K562 (cell line): ENCODE results near the gene CDSN. TPM values are rescaled to one million over a fixed set of nuclear protein-coding genes. Genes with fewer than 3 reads are reported as not detected.

Experiments
- CBFA2T3 ChIP-seq: fragments of 450-650 bp; IDR thresholded peaks from 2 replicates; pipeline ENCODE4 v1.6.1; 2017
- ETV5 ChIP-seq: sonication (generic); formaldehyde crosslinking; IDR thresholded peaks from 2 replicates; pipeline ENCODE4 v1.4.0; 2020; ENCODE audit warnings: low read depth, mild to moderate bottlenecking, missing genetic modification reagents
- KAT8 ChIP-seq: fragments of 450-650 bp; IDR thresholded peaks from 2 replicates; pipeline ENCODE4 v1.6.1; 2016; ENCODE audit warnings: low read depth, mild to moderate bottlenecking
- KLF1 ChIP-seq: fragments of 450-650 bp; IDR thresholded peaks from 2 replicates; pipeline ENCODE4 v1.6.1; 2016; ENCODE audit warnings: missing genetic modification characterization, missing compliant biosample characterization
- MYNN ChIP-seq, 2 experiments: sonication (generic); formaldehyde crosslinking in 1 of 2; IDR thresholded peaks; 2 replicates each; pipeline versions ENCODE4 v1.5.0 to v1.6.1; 2016 to 2020; ENCODE audit warnings: antibody characterized with exemption in 1 of 2, missing genetic modification reagents in 1 of 2
- NR2C1 ChIP-seq, 2 experiments: fragments of 450-650 bp; IDR thresholded peaks; 2 replicates each; pipeline ENCODE4 v1.6.1; 2017; ENCODE audit warnings: mild to moderate bottlenecking in 2 of 2, antibody characterized with exemption in 1 of 2, inconsistent platforms in 1 of 2, missing compliant biosample characterization in 1 of 2, missing genetic modification characterization in 1 of 2
- PHB ChIP-seq: fragments of 250-450 bp; sonication (Bioruptor Pico); IDR thresholded peaks from 2 replicates; pipeline ENCODE4 v1.5.0; 2021
- RCOR1 ChIP-seq, 2 experiments: IDR thresholded peaks; 2 replicates each; pipeline ENCODE4 v1.6.1; 2012; ENCODE audit warnings: low read depth in 2 of 2, low read length in 2 of 2, borderline replicate concordance in 1 of 2, improper control_type of control experiment in 1 of 2
- SLC30A9 ChIP-seq: fragments of 250-450 bp; sonication (Bioruptor Pico); IDR thresholded peaks from 2 replicates; pipeline ENCODE4 v1.8.0; 2022; ENCODE audit warnings: mild to moderate bottlenecking, moderate library complexity
- TAL1 ChIP-seq: fragments of 450-650 bp; IDR thresholded peaks from 2 replicates; pipeline ENCODE4 v1.6.1; 2016; ENCODE audit warnings: mild to moderate bottlenecking
- ZNF232 ChIP-seq: sonication (generic); formaldehyde crosslinking; IDR thresholded peaks from 2 replicates; pipeline ENCODE4 v1.8.0; 2022; ENCODE audit warnings: mild to moderate bottlenecking, missing genetic modification reagents
- ZNF76 ChIP-seq: fragments of 250-450 bp; sonication (Bioruptor Pico); IDR thresholded peaks from 2 replicates; pipeline ENCODE4 v1.4.0; 2020; ENCODE audit warnings: mild to moderate bottlenecking, moderate library complexity, borderline replicate concordance
- polyA plus RNA-seq, 8 experiments: library from polyadenylated mRNA; depleted of rRNA in 4 of 8; stranded (reverse) in 5 of 8; unstranded in 3 of 8; fragments of >200 nt; fragmentation: Nextera tagmentation in 2 of 8; fragmentation: Illumina TruSeq in 1 of 8; extraction: Ambion mirVana in 2 of 8; extraction: Trizol in 1 of 8; gene quantifications; 2 replicates each; pipeline versions ENCODE4 v1.2.1 to v1.2.3, GENCODE V29; 2011 to 2014; ENCODE audit warnings: inconsistent platforms in 1 of 8, missing spikeins in 1 of 8
- total RNA-seq, 7 experiments: library from RNA; depleted of rRNA in 6 of 7; stranded (reverse); fragments of >200 nt in 6 of 7; fragmentation: Illumina TruSeq in 2 of 7; extraction: Trizol in 2 of 7; gene quantifications; 2 replicates each; pipeline versions ENCODE4 v1.2.1 to v1.2.3, GENCODE V29; 2011 to 2021; ENCODE audit warnings: low replicate concordance in 1 of 7
- TF ChIP-seq, protein P1 (sequence below): IDR thresholded peaks from 2 replicates; pipeline ENCODE4 v1.6.1; 2011; ENCODE audit warnings: borderline replicate concordance, low read depth, mild to moderate bottlenecking, moderate library complexity, low read length; ENCODE audit not compliant: insufficient read depth, poor library complexity, severe bottlenecking
- TF ChIP-seq, protein P2 (sequence below): sonication (generic); formaldehyde crosslinking; IDR thresholded peaks from 2 replicates; pipeline ENCODE4 v1.8.1; 2023; ENCODE audit warnings: mild to moderate bottlenecking, missing genetic modification reagents
- TF ChIP-seq, protein P3 (sequence below), 2 experiments: fragments of 200-800 bp in 1 of 2; sonication (Bioruptor generic) in 1 of 2; sonication (generic) in 1 of 2; formaldehyde crosslinking in 1 of 2; IDR thresholded peaks in 1 of 2; conservative IDR thresholded peaks in 1 of 2; 2 replicates each; pipeline versions ENCODE4 v1.5.0 to v1.6.1; 2016 to 2020; ENCODE audit warnings: missing compliant biosample characterization in 1 of 2, missing genetic modification characterization in 1 of 2, missing genetic modification reagents in 1 of 2
- TF ChIP-seq, protein P4 (sequence below): sonication (generic); formaldehyde crosslinking; IDR thresholded peaks from 2 replicates; pipeline ENCODE4 v1.8.0; 2022; ENCODE audit warnings: missing genetic modification reagents, mild to moderate bottlenecking, borderline replicate concordance
- TF ChIP-seq, protein P5 (sequence below), 3 experiments: fragments of 200-800 bp in 1 of 3; sonication (Bioruptor generic) in 1 of 3; sonication (generic) in 1 of 3; formaldehyde crosslinking in 1 of 3; IDR thresholded peaks; 2 replicates each; pipeline versions ENCODE4 v1.6.1 to v1.8.0; 2016 to 2022; ENCODE audit warnings: mild to moderate bottlenecking in 2 of 3, missing compliant biosample characterization in 2 of 3, missing genetic modification characterization in 2 of 3, missing genetic modification reagents in 1 of 3

Gene CDSN
- total and polyA plus RNA-seq, 9 of the 15 experiments (the other 6 are each of a cell fraction or from before 2014, with no cell fraction given), result not detected

DNA sequence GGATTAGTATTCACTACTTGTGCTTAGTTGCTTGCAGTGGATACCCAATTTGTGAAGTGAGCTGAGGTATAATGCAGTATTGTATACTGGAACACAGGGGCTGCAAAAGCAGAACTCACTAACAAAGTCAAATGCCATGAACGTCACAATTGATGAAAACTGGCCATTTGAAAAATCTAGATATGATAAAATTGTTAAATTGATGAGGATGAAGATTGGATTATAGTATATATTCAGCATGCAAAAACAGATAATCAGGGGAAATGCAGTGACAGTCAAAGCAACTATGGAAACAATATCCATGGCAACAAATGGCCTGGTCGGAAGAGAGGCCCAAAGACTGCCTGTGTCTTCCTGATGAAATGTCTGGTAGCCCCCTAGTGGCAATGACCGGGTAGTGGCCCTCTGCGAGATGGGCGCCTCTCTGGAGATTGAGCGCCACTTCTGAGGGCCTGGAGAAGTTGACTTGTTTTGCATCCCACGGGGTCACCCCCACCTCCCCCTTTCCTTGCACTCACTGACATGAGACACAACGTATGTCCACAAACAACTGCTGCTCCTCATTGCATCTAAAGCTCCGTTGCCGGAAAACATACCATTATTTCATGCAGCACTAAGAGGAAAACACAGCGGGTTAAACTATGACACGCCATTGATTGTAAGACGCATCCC, 51.4 kb downstream of the CDSN start (continued):
- TF ChIP-seq, protein P1, sequence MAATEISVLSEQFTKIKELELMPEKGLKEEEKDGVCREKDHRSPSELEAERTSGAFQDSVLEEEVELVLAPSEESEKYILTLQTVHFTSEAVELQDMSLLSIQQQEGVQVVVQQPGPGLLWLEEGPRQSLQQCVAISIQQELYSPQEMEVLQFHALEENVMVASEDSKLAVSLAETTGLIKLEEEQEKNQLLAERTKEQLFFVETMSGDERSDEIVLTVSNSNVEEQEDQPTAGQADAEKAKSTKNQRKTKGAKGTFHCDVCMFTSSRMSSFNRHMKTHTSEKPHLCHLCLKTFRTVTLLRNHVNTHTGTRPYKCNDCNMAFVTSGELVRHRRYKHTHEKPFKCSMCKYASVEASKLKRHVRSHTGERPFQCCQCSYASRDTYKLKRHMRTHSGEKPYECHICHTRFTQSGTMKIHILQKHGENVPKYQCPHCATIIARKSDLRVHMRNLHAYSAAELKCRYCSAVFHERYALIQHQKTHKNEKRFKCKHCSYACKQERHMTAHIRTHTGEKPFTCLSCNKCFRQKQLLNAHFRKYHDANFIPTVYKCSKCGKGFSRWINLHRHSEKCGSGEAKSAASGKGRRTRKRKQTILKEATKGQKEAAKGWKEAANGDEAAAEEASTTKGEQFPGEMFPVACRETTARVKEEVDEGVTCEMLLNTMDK, result no peak
- TF ChIP-seq KAT8 (no peak), NR2C1 (IDR thresholded peaks at IDR 0.05) (no peak), NR2C1 (tag; IDR thresholded peaks at IDR 0.05) (no peak), PHB (no peak), MYNN (IDR thresholded peaks at IDR 0.05) (peak; percentile 99), MYNN (CRISPR knock-in tag; IDR thresholded peaks at IDR 0.05) (peak; percentile 88), ETV5 (CRISPR knock-in tag) (no peak), SLC30A9 (CRISPR knock-in tag) (no peak), ZNF76 (CRISPR knock-in tag) (no peak), ZNF232 (CRISPR knock-in tag) (no peak), KLF1 (tag) (no peak), CBFA2T3 (no peak), RCOR1 (IDR thresholded peaks at IDR 0.05; ENCODE audit: borderline replicate concordance in 1 of 2, low read depth in 2 of 2, low read length in 2 of 2) (peak in 1 of 2 experiments; percentile 81; a peak in 2 of 4 replicates), TAL1 (no peak)
- TF ChIP-seq, protein P2, sequence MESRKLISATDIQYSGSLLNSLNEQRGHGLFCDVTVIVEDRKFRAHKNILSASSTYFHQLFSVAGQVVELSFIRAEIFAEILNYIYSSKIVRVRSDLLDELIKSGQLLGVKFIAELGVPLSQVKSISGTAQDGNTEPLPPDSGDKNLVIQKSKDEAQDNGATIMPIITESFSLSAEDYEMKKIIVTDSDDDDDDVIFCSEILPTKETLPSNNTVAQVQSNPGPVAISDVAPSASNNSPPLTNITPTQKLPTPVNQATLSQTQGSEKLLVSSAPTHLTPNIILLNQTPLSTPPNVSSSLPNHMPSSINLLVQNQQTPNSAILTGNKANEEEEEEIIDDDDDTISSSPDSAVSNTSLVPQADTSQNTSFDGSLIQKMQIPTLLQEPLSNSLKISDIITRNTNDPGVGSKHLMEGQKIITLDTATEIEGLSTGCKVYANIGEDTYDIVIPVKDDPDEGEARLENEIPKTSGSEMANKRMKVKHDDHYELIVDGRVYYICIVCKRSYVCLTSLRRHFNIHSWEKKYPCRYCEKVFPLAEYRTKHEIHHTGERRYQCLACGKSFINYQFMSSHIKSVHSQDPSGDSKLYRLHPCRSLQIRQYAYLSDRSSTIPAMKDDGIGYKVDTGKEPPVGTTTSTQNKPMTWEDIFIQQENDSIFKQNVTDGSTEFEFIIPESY, result peak; percentile 82
- TF ChIP-seq, protein P3, sequence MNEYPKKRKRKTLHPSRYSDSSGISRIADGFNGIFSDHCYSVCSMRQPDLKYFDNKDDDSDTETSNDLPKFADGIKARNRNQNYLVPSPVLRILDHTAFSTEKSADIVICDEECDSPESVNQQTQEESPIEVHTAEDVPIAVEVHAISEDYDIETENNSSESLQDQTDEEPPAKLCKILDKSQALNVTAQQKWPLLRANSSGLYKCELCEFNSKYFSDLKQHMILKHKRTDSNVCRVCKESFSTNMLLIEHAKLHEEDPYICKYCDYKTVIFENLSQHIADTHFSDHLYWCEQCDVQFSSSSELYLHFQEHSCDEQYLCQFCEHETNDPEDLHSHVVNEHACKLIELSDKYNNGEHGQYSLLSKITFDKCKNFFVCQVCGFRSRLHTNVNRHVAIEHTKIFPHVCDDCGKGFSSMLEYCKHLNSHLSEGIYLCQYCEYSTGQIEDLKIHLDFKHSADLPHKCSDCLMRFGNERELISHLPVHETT (CRISPR knock-in tag; conservative IDR thresholded peaks at IDR 0.05 in 1 of 2, IDR thresholded peaks at IDR 0.05 in 1 of 2), result no peak
- TF ChIP-seq, protein P4, sequence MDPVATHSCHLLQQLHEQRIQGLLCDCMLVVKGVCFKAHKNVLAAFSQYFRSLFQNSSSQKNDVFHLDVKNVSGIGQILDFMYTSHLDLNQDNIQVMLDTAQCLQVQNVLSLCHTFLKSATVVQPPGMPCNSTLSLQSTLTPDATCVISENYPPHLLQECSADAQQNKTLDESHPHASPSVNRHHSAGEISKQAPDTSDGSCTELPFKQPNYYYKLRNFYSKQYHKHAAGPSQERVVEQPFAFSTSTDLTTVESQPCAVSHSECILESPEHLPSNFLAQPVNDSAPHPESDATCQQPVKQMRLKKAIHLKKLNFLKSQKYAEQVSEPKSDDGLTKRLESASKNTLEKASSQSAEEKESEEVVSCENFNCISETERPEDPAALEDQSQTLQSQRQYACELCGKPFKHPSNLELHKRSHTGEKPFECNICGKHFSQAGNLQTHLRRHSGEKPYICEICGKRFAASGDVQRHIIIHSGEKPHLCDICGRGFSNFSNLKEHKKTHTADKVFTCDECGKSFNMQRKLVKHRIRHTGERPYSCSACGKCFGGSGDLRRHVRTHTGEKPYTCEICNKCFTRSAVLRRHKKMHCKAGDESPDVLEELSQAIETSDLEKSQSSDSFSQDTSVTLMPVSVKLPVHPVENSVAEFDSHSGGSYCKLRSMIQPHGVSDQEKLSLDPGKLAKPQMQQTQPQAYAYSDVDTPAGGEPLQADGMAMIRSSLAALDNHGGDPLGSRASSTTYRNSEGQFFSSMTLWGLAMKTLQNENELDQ (CRISPR knock-in tag), result 0 out of 2 replicates have a peak, but pooled peaks have one; percentile 69
- TF ChIP-seq, protein P5, sequence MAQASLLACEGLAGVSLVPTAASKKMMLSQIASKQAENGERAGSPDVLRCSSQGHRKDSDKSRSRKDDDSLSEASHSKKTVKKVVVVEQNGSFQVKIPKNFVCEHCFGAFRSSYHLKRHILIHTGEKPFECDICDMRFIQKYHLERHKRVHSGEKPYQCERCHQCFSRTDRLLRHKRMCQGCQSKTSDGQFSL (CRISPR knock-in tag; IDR thresholded peaks at IDR 0.05), result no peak
- TF ChIP-seq, protein P5 (tag; IDR thresholded peaks at IDR 0.05), result no peak
